T-helper 1 cell (primary cell): ENCODE measurements around the gene DTX1.
A peak's percentile ranks its signal among the peaks of the same experiment; 100 is the strongest.
"Not testable (repeated sequence)": the region's sequence is repeated elsewhere in the genome, so short reads cannot be mapped to it uniquely, and the experiment has no call there.

Source experiments
- DNase-seq, 5 donors: peaks; one replicate each; pipeline ENCODE4 v3.0.0-alpha.2; 2012 to 2020

The DTX1 gene

GRCh38 chr12:113115455-113116126, 59.1 kb downstream of the DTX1 start:
- no peak for DNase-seq

GRCh38 chr12:113116875-113117274, 60.3 kb downstream of the DTX1 start:
- DNase-seq: no peak

- DNase-seq: not testable (repeated sequence)
Observed at GRCh38 chr12:113117684-113118083, 61.2 kb downstream of the DTX1 start.

- DNase-seq: no peak
Observed at GRCh38 chr12:113118142-113118541, 61.6 kb downstream of the DTX1 start.

- no peak for DNase-seq
Observed at GRCh38 chr12:113119980-113120669, 63.6 kb downstream of the DTX1 start.

- DNase-seq: no peak
Observed at GRCh38 chr12:113120670-113121370, 64.3 kb downstream of the DTX1 start.

GRCh38 chr12:113127791-113128199, 71.3 kb downstream of the DTX1 start:
- DNase-seq: no peak

GRCh38 chr12:113128802-113129663, 72.5 kb downstream of the DTX1 start:
- DNase-seq: no peak

- no peak for DNase-seq
Observed at GRCh38 chr12:113129664-113130456, 73.3 kb downstream of the DTX1 start.

- no peak for DNase-seq
Observed at GRCh38 chr12:113130457-113131135, 74.1 kb downstream of the DTX1 start.

GRCh38 chr12:113131556-113131955, 75.0 kb downstream of the DTX1 start:
- no peak for DNase-seq

GRCh38 chr12:113133036-113133435, 76.5 kb downstream of the DTX1 start:
- DNase-seq: no peak

GRCh38 chr12:113133666-113134065, 77.1 kb downstream of the DTX1 start:
- no peak for DNase-seq

- no peak for DNase-seq
Observed at GRCh38 chr12:113134071-113134470, 77.5 kb downstream of the DTX1 start.

GRCh38 chr12:113134521-113134951, 78.0 kb downstream of the DTX1 start:
- DNase-seq: no peak

GRCh38 chr12:113135178-113136127, 78.9 kb downstream of the DTX1 start, which contains the start of gene RASAL1:
Gene RASAL1, minus strand, starts transcription at chr12:113135761. Its CDS starts 299 bp downstream, at chr12:113135462.
- peak; percentile 35 to 79 (median 66) for DNase-seq

GRCh38 chr12:113136128-113136989, 79.8 kb downstream of the DTX1 start:
- DNase-seq: peak in 3 of 5 donors; percentile 34 to 77 (median 43)

- no peak for DNase-seq
Observed at GRCh38 chr12:113136990-113137511, 80.5 kb downstream of the DTX1 start.
